HCT116 (cell line): ENCODE results near the gene IGF2BP3. TPM values are rescaled to one million over a fixed set of nuclear protein-coding genes. Genes with fewer than 3 reads are reported as not detected.

Experiments used
- ATAC-seq: fragments of 200-7000 bp; cut with Tn5 transposase; 2 replicates; pipeline ENCODE4 v1.9.1; 2020; ENCODE audit warnings: mild to moderate bottlenecking, moderate library complexity
- BruUV-seq: library from RNA; stranded (reverse); fragments of 400-500 nt; replicated peaks from 2 replicates; lab custom pipeline; 2021; lab: Mats Ljungman, UMichigan
- CTCF ChIA-PET: fragments of 300-600 bp; sonication (Branson Sonifier 250); formaldehyde crosslinking; loops from one replicate; lab custom pipeline; 2021; ENCODE audit warnings: antibody characterized with exemption; lab: Charles Lee
- POLR2A ChIA-PET: fragments of 300-600, 350-600 bp; sonication (Branson Sonifier 250); formaldehyde crosslinking; loops from one replicate; lab custom pipeline; 2021; ENCODE audit warnings: antibody characterized with exemption; lab: Charles Lee
- RAD21 ChIA-PET, 2 experiments: fragments of 300-600 bp; sonication (Branson Sonifier 250); formaldehyde crosslinking; loops; one replicate each; lab custom pipeline; 2023; ENCODE audit warnings: low total read pairs in 2 of 2; ENCODE audit not compliant: uncharacterized antibody in 2 of 2, unreplicated experiment in 2 of 2, low non-redundant PET in 1 of 2; lab: Charles Lee
- DNase-seq: peaks from one replicate; pipeline ENCODE4 v3.0.0-alpha.2; 2010; ENCODE audit warnings: low read depth, low spot score
- H2AFZ ChIP-seq: fragments of 200-600 bp; shearing (Covaris generic), sonication (generic); 2 replicates; pipeline ENCODE4 v1.6.1; 2017; ENCODE audit warnings: low read depth, mixed run types, mixed read lengths, antibody characterized with exemption, low read length; ENCODE audit not compliant: poor library complexity, severe bottlenecking
- H3K27ac ChIP-seq: 2 replicates; pipeline ENCODE4 v1.5.1; 2012; ENCODE audit warnings: low read depth, low read length
- H3K27me3 ChIP-seq: fragments of 200-600 bp; sonication (generic); 2 replicates; pipeline ENCODE4 v1.6.1; 2016; ENCODE audit warnings: mixed run types, low read length, mixed read lengths; ENCODE audit not compliant: insufficient read depth
- H3K36me3 ChIP-seq, 2 experiments: fragments of 200-500 bp in 1 of 2; fragments of 200-600 bp in 1 of 2; sonication (Bioruptor generic) in 1 of 2; sonication (generic) in 1 of 2; 2 replicates each; pipeline versions ENCODE4 v1.5.1 to v1.6.1; 2014 to 2016; ENCODE audit warnings: low read length in 2 of 2, inconsistent platforms in 1 of 2, mixed read lengths in 1 of 2, mixed run types in 1 of 2; ENCODE audit not compliant: insufficient read depth in 2 of 2, control insufficient read depth in 1 of 2
- H3K4me1 ChIP-seq, 2 experiments: fragments of 200-600 bp in 1 of 2; sonication (generic) in 1 of 2; 2 replicates each; pipeline versions ENCODE4 v1.5.1 to v1.6.1; 2012 to 2017; ENCODE audit warnings: low read length in 2 of 2, inconsistent platforms in 1 of 2, mild to moderate bottlenecking in 1 of 2, mixed read lengths in 1 of 2, mixed run types in 1 of 2, moderate library complexity in 1 of 2; ENCODE audit not compliant: insufficient read depth in 2 of 2, control insufficient read depth in 1 of 2
- H3K4me2 ChIP-seq: fragments of 200-600 bp; sonication (generic); 2 replicates; pipeline ENCODE4 v1.6.1; 2017; ENCODE audit warnings: mixed run types, low read length, mixed read lengths
- H3K4me3 ChIP-seq, 2 experiments: fragments of 200-600 bp in 1 of 2; sonication (generic) in 1 of 2; replicated peaks in 1 of 2; 2 replicates each; pipeline ENCODE4 v1.5.1; 2011 to 2016; ENCODE audit warnings: low read length in 2 of 2, control low read depth in 1 of 2, low read depth in 1 of 2, mild to moderate bottlenecking in 1 of 2, mixed read lengths in 1 of 2, mixed run types in 1 of 2
- H3K79me2 ChIP-seq: fragments of 200-600 bp; sonication (generic); 2 replicates; pipeline ENCODE4 v1.6.1; 2017; ENCODE audit warnings: mild to moderate bottlenecking, mixed run types, low read length, moderate library complexity, mixed read lengths; ENCODE audit not compliant: insufficient read depth
- H3K9ac ChIP-seq: fragments of 200-600 bp; sonication (generic); 2 replicates; pipeline ENCODE4 v1.6.1; 2016; ENCODE audit warnings: low read length, mixed read lengths
- H3K9me2 ChIP-seq: fragments of 200-600 bp; sonication (generic), shearing (Covaris generic); 2 replicates; pipeline ENCODE4 v1.6.1; 2017; ENCODE audit warnings: mixed run types, mild to moderate bottlenecking, moderate library complexity; ENCODE audit not compliant: insufficient read depth
- H3K9me3 ChIP-seq, 2 experiments: fragments of 200-500 bp in 1 of 2; fragments of 200-600 bp in 1 of 2; sonication (Bioruptor generic) in 1 of 2; sonication (generic) in 1 of 2; 2 replicates each; pipeline ENCODE4 v1.6.1; 2014 to 2017; ENCODE audit warnings: low read length in 2 of 2, mixed read lengths in 2 of 2, inconsistent platforms in 1 of 2, low read depth in 1 of 2, mild to moderate bottlenecking in 1 of 2, mixed run types in 1 of 2, moderate library complexity in 1 of 2; ENCODE audit not compliant: control insufficient read depth in 1 of 2, insufficient read depth in 1 of 2
- H4K20me1 ChIP-seq: fragments of 200-600 bp; sonication (generic), shearing (Covaris generic); 2 replicates; pipeline ENCODE4 v1.6.1; 2017; ENCODE audit warnings: mixed run types, mild to moderate bottlenecking, moderate library complexity; ENCODE audit not compliant: insufficient read depth
- CEBPB ChIP-seq: IDR thresholded peaks from 2 replicates; pipeline ENCODE4 v1.6.1; 2012; ENCODE audit warnings: low read depth
- CTCF ChIP-seq, 3 experiments: fragments of 200-600 bp in 1 of 3; sonication (generic) in 1 of 3; IDR thresholded peaks in 2 of 3; conservative IDR thresholded peaks in 1 of 3; 2 replicates each; pipeline ENCODE4 v1.5.1; 2012 to 2017; ENCODE audit warnings: low read depth in 2 of 3, low read length in 2 of 3, antibody characterized with exemption in 1 of 3, borderline replicate concordance in 1 of 3, control low read depth in 1 of 3, mild to moderate bottlenecking in 1 of 3, mixed read lengths in 1 of 3, mixed run types in 1 of 3, moderate library complexity in 1 of 3; ENCODE audit not compliant: insufficient read depth in 1 of 3
- ELF1 ChIP-seq: IDR thresholded peaks from 2 replicates; pipeline ENCODE4 v1.6.1; 2012; ENCODE audit warnings: low read depth, borderline replicate concordance
- EZH2 ChIP-seq: fragments of 200-600 bp; sonication (generic); IDR thresholded peaks from 2 replicates; pipeline ENCODE4 v1.6.1; 2017; ENCODE audit warnings: antibody characterized with exemption, mixed run types
- EZH2phosphoT487 ChIP-seq: fragments of 200-600 bp; IDR thresholded peaks from 2 replicates; pipeline ENCODE4 v1.6.1; 2018; ENCODE audit warnings: antibody characterized with exemption, borderline replicate concordance
- FOSL1 ChIP-seq: IDR thresholded peaks from 2 replicates; pipeline ENCODE4 v1.6.1; 2012; ENCODE audit warnings: low read depth
- JUND ChIP-seq: IDR thresholded peaks from 2 replicates; pipeline ENCODE4 v1.6.1; 2012
- POLR2A ChIP-seq: IDR thresholded peaks from 2 replicates; pipeline ENCODE4 v1.7.0; 2011; ENCODE audit warnings: borderline replicate concordance; ENCODE audit not compliant: insufficient read depth, insufficient read length; ENCODE audit errors: extremely low read depth
- POLR2AphosphoS5 ChIP-seq: IDR thresholded peaks from 2 replicates; pipeline ENCODE4 v1.6.1; 2011; ENCODE audit warnings: mild to moderate bottlenecking, low read depth, low read length, moderate library complexity
- REST ChIP-seq: IDR thresholded peaks from 2 replicates; pipeline ENCODE4 v1.6.1; 2012; ENCODE audit warnings: low read depth
- SIN3A ChIP-seq: IDR thresholded peaks from 2 replicates; pipeline ENCODE4 v1.6.1; 2012; ENCODE audit warnings: low read depth
- SP1 ChIP-seq: IDR thresholded peaks from 2 replicates; pipeline ENCODE4 v1.6.1; 2012; ENCODE audit warnings: low read depth
- TCF7L2 ChIP-seq: IDR thresholded peaks from 2 replicates; pipeline ENCODE4 v1.7.0; 2011; ENCODE audit warnings: borderline replicate concordance, inconsistent platforms; ENCODE audit not compliant: insufficient read depth, insufficient read length; ENCODE audit errors: extremely low read depth
- YY1 ChIP-seq: IDR thresholded peaks from 2 replicates; pipeline ENCODE4 v1.6.1; 2011; ENCODE audit warnings: low read length, low read depth, moderate library complexity, mild to moderate bottlenecking; ENCODE audit not compliant: insufficient replicate concordance; ENCODE audit errors: extremely low read depth
- ZFX ChIP-seq: fragments of 450-650 bp; IDR thresholded peaks from 2 replicates; pipeline ENCODE4 v1.6.1; 2017
- ZNF274 ChIP-seq: fragments of 200-500 bp; sonication (Bioruptor generic); IDR thresholded peaks from 2 replicates; pipeline ENCODE4 v1.6.1; 2014; ENCODE audit warnings: mild to moderate bottlenecking, low read depth, low read length, inconsistent platforms
- intact Hi-C: fragments of 100-400 bp; cut with micrococcal nuclease; formaldehyde crosslinking; loops from 2 replicates; pipeline ENCODE4 v1.10.0; 2022
- total RNA-seq: library from RNA; stranded (reverse); gene quantifications from one replicate; pipeline ENCODE4 v1.2.1, GENCODE V29; 2021; ENCODE audit not compliant: unreplicated experiment

Gene IGF2BP3
- total RNA-seq, 1 experiment from 2014 or later = 79.1 TPM

GRCh38 chr7:23343102-23343501, 127.2 kb downstream of the IGF2BP3 start:
- RAD21 ChIA-PET = interaction anchor here in 1 of 2 experiments (0.5 kb wide), 1 partner anchor 64 kb away, joined by 4 read pairs; no protein-coding TSS in a partner anchor
- H3K79me2 ChIP-seq = peaks cover 15% of the 10 kb centered on the region; the same call in 1 of the 2 replicates
- DNase-seq = no peak
- no peak overlapping the region for H3K4me3 ChIP-seq
- no peaks in the 10 kb centered on the region for H4K20me1 ChIP-seq
- no peak overlapping the region for H3K4me2 ChIP-seq
- POLR2A ChIA-PET = no interaction called here
- no peaks in the 10 kb centered on the region for H3K27me3 ChIP-seq
- H3K27ac ChIP-seq = no peak overlapping the region
- peaks cover 0 to 2% of the 10 kb centered on the region in 2 experiments; a peak in 1 of 4 replicates for H3K9me3 ChIP-seq
- ATAC-seq = no peak
- H2AFZ ChIP-seq = no peak overlapping the region
- H3K4me1 ChIP-seq = peaks cover 19 to 29% of the 10 kb centered on the region in 2 experiments
- H3K36me3 ChIP-seq = peaks cover 31 to 66% of the 10 kb centered on the region in 2 experiments
- no peaks in the 10 kb centered on the region for H3K9me2 ChIP-seq
- CTCF ChIA-PET = no interaction called here
- no TSS peak for BruUV-seq
- intact Hi-C loops = no loop called here
- H3K9ac ChIP-seq = no peak overlapping the region
- TF ChIP-seq POLR2AphosphoS5 (no peak), EZH2phosphoT487 (no peak), FOSL1 (no peak), SIN3A (no peak), SP1 (no peak), ZFX (no peak), REST (no peak), POLR2A (no peak), EZH2 (no peak), ZNF274 (no peak), YY1 (no peak), JUND (no peak), ELF1 (no peak), CEBPB (no peak), TCF7L2 (no peak), CTCF (IDR thresholded peaks at IDR 0.05 in 2 of 3, conservative IDR thresholded peaks at IDR 0.05 in 1 of 3; ENCODE audit: borderline replicate concordance in 1 of 3, insufficient read depth in 1 of 3, low read depth in 2 of 3, low read length in 2 of 3) (no peak)
